SK-N-SH treated with all-trans-retinoic acid at 6 μM for 48 hours (cell line): ENCODE measurements around the gene MTHFD2.

Experiments
- ATAC-seq: fragments of 200-7000 bp; cut with Tn5 transposase; 3 replicates; pipeline ENCODE4 v1.9.1; 2020; ENCODE audit warnings: mild to moderate bottlenecking, moderate library complexity
- ARNTL ChIP-seq: fragments of 450-650 bp; formaldehyde crosslinking; IDR thresholded peaks from 2 replicates; pipeline ENCODE4 v1.5.0; 2020; ENCODE audit warnings: low read depth, mild to moderate bottlenecking, moderate library complexity, borderline replicate concordance
- BACH2 ChIP-seq: fragments of 250-450 bp; sonication (Bioruptor Pico); IDR thresholded peaks from 2 replicates; pipeline ENCODE4 v1.9.0; 2021; ENCODE audit warnings: mild to moderate bottlenecking, borderline replicate concordance
- CREB5 ChIP-seq: fragments of 250-450 bp; sonication (Bioruptor Pico); IDR thresholded peaks from 2 replicates; pipeline ENCODE4 v1.5.1; 2020; ENCODE audit warnings: low read depth, mild to moderate bottlenecking, moderate library complexity
- CSRNP3 ChIP-seq: fragments of 250-450 bp; sonication (Bioruptor Pico); IDR thresholded peaks from 2 replicates; pipeline ENCODE4 v1.5.1; 2021; ENCODE audit warnings: mild to moderate bottlenecking, moderate library complexity
- ESRRG ChIP-seq: fragments of 250-450 bp; sonication (Bioruptor Pico); IDR thresholded peaks from 2 replicates; pipeline ENCODE4 v1.6.1; 2021; ENCODE audit warnings: mild to moderate bottlenecking
- GLIS3 ChIP-seq: fragments of 250-450 bp; sonication (Bioruptor Pico); IDR thresholded peaks from 2 replicates; pipeline ENCODE4 v1.5.0; 2020; ENCODE audit warnings: mild to moderate bottlenecking, moderate library complexity
- ISL1 ChIP-seq: fragments of 250-450 bp; sonication (Bioruptor Pico); IDR thresholded peaks from 2 replicates; pipeline ENCODE4 v2.1.2; 2022; ENCODE audit warnings: mild to moderate bottlenecking, moderate library complexity
- OSR1 ChIP-seq: fragments of 250-450 bp; sonication (Bioruptor Pico); IDR thresholded peaks from 2 replicates; pipeline ENCODE4 v1.8.0; 2022; ENCODE audit warnings: moderate library complexity, mild to moderate bottlenecking, inconsistent platforms
- POU6F1 ChIP-seq: fragments of 250-450 bp; sonication (Bioruptor Pico); IDR thresholded peaks from 2 replicates; pipeline ENCODE4 v1.8.0; 2021; ENCODE audit warnings: low read depth, mild to moderate bottlenecking, moderate library complexity, borderline replicate concordance
- PPARA ChIP-seq: fragments of 250-450 bp; sonication (Bioruptor Pico); IDR thresholded peaks from 2 replicates; pipeline ENCODE4 v1.5.0; 2020; ENCODE audit warnings: mild to moderate bottlenecking, borderline replicate concordance
- RARB ChIP-seq: fragments of 250-450 bp; sonication (Bioruptor Pico); IDR thresholded peaks from 2 replicates; pipeline ENCODE4 v1.8.0; 2021; ENCODE audit warnings: mild to moderate bottlenecking, moderate library complexity
- TCF4 ChIP-seq: fragments of 250-450 bp; sonication (Bioruptor Pico); IDR thresholded peaks from 2 replicates; pipeline ENCODE4 v1.8.0; 2021; ENCODE audit warnings: mild to moderate bottlenecking, moderate library complexity, borderline replicate concordance
- TOX ChIP-seq: fragments of 250-450 bp; sonication (Bioruptor Pico); IDR thresholded peaks from 2 replicates; pipeline ENCODE4 v1.8.0; 2021; ENCODE audit warnings: mild to moderate bottlenecking, moderate library complexity, borderline replicate concordance
- TSHZ2 ChIP-seq: fragments of 250-450 bp; sonication (Bioruptor Pico); IDR thresholded peaks from 2 replicates; pipeline ENCODE4 v1.5.0; 2020; ENCODE audit warnings: mild to moderate bottlenecking, moderate library complexity
- ZC3H10 ChIP-seq: fragments of 250-450 bp; sonication (Bioruptor Pico); IDR thresholded peaks from 2 replicates; pipeline ENCODE4 v1.5.1; 2021; ENCODE audit warnings: mild to moderate bottlenecking, moderate library complexity
- ZFP3 ChIP-seq: fragments of 250-450 bp; sonication (Bioruptor Pico); IDR thresholded peaks from 2 replicates; pipeline ENCODE4 v1.5.0; 2020; ENCODE audit warnings: mild to moderate bottlenecking, moderate library complexity
- ZFP30 ChIP-seq: fragments of 450-650 bp; formaldehyde crosslinking; IDR thresholded peaks from 2 replicates; pipeline ENCODE4 v1.5.0; 2022; ENCODE audit warnings: mild to moderate bottlenecking, moderate library complexity
- ZNF70 ChIP-seq: fragments of 450-650 bp; formaldehyde crosslinking; IDR thresholded peaks from 2 replicates; pipeline ENCODE4 v1.5.0; 2020; ENCODE audit warnings: mild to moderate bottlenecking, moderate library complexity
- ZNF8 ChIP-seq: fragments of 450-650 bp; formaldehyde crosslinking; IDR thresholded peaks from 2 replicates; pipeline ENCODE4 v1.5.0; 2020; ENCODE audit warnings: mild to moderate bottlenecking, moderate library complexity

MTHFD2 gene

GRCh38 chr2:74221604-74222299 is 23.3 kb downstream of the MTHFD2 start:
- TF ChIP-seq GLIS3 (CRISPR knock-in tag) (no peak), BACH2 (CRISPR knock-in tag) (no peak), TCF4 (CRISPR knock-in tag) (no peak), ESRRG (CRISPR knock-in tag) (no peak), ZFP3 (CRISPR knock-in tag) (no peak), OSR1 (CRISPR knock-in tag) (no peak), ZNF8 (CRISPR knock-in tag) (no peak), TOX (no peak), CREB5 (CRISPR knock-in tag) (no peak), ZNF70 (CRISPR knock-in tag) (no peak), POU6F1 (CRISPR knock-in tag) (no peak), CSRNP3 (CRISPR knock-in tag) (no peak), ZFP30 (CRISPR knock-in tag) (no peak), TSHZ2 (CRISPR knock-in tag) (no peak), ARNTL (CRISPR knock-in tag) (no peak), RARB (CRISPR knock-in tag) (no peak), ISL1 (CRISPR knock-in tag) (no peak)
- ATAC-seq, result no peak

GRCh38 chr2:74222300-74222650 is 23.9 kb downstream of the MTHFD2 start:
- ATAC-seq, result no peak
- TF ChIP-seq TSHZ2 (CRISPR knock-in tag), result no peak
- TF ChIP-seq CSRNP3 (CRISPR knock-in tag), result no peak
- TF ChIP-seq PPARA (CRISPR knock-in tag), result no peak
- no peak for TF ChIP-seq OSR1 (CRISPR knock-in tag)
- TF ChIP-seq ZC3H10 (CRISPR knock-in tag), result no peak
- TF ChIP-seq POU6F1 (CRISPR knock-in tag), result no peak
